ENCODE measurements around the gene ZNF619. TPM values are rescaled to one million over a fixed set of nuclear protein-coding genes. Genes with fewer than 3 reads are reported as not detected.

The ZNF619 gene
- total RNA-seq, 1 donor: 8.6 TPM

- no peak for DNase-seq (ENCODE audit: low read depth in 2 of 3, low spot score in 2 of 3)
Measured at GRCh38 chr3:40464339-40465110, 12.4 kb upstream of the ZNF619 start.

- no peak for DNase-seq (ENCODE audit: low read depth in 2 of 3, low spot score in 2 of 3)
Measured at GRCh38 chr3:40465111-40465407, 11.9 kb upstream of the ZNF619 start.

- DNase-seq (ENCODE audit: low read depth in 2 of 3, low spot score in 2 of 3): no peak
Measured at GRCh38 chr3:40465456-40465855, 11.5 kb upstream of the ZNF619 start.

- DNase-seq (ENCODE audit: low read depth in 2 of 3, low spot score in 2 of 3): no peak
Measured at GRCh38 chr3:40468018-40468417, 8.9 kb upstream of the ZNF619 start.

- no peak for DNase-seq (ENCODE audit: low read depth in 2 of 3, low spot score in 2 of 3)
Measured at GRCh38 chr3:40470701-40471100, 6.2 kb upstream of the ZNF619 start.

GRCh38 chr3:40477666-40478065 is 744 bp downstream of the ZNF619 start:
- DNase-seq (ENCODE audit: low read depth in 2 of 3, low spot score in 2 of 3): no peak

GRCh38 chr3:40487172-40487571 is 10.2 kb downstream of the ZNF619 start:
- no peak for DNase-seq (ENCODE audit: low read depth in 2 of 3, low spot score in 2 of 3)

GRCh38 chr3:40490916-40491315 is 14.0 kb downstream of the ZNF619 start:
- DNase-seq (ENCODE audit: low read depth in 2 of 3, low spot score in 2 of 3): no peak

- no peak for DNase-seq (ENCODE audit: low read depth in 2 of 3, low spot score in 2 of 3)
Measured at GRCh38 chr3:40494698-40495097, 17.8 kb downstream of the ZNF619 start.

- no peak for DNase-seq (ENCODE audit: low read depth in 2 of 3, low spot score in 2 of 3)
Measured at GRCh38 chr3:40497288-40497687, 20.4 kb downstream of the ZNF619 start.

- DNase-seq (ENCODE audit: low read depth in 2 of 3, low spot score in 2 of 3): no peak
Measured at GRCh38 chr3:40499952-40500351, 23.0 kb downstream of the ZNF619 start.

GRCh38 chr3:40502034-40502433 is 25.1 kb downstream of the ZNF619 start:
- no peak for DNase-seq (ENCODE audit: low read depth in 2 of 3, low spot score in 2 of 3)

- peak in 1 of 3 donors; percentile 11 for DNase-seq (ENCODE audit: low read depth in 2 of 3, low spot score in 2 of 3)
Measured at GRCh38 chr3:40504636-40505430, 27.9 kb downstream of the ZNF619 start.

GRCh38 chr3:40505599-40506462 is 28.9 kb downstream of the ZNF619 start, which contains the start of gene ZNF620:
ZNF620 (plus strand) TSS chr3:40506039; CDS start chr3:40506353, 314 bp downstream.
- DNase-seq (ENCODE audit: low read depth in 2 of 3, low spot score in 2 of 3): peak; percentile 14 to 89 (median 83)

- no peak for DNase-seq (ENCODE audit: low read depth in 2 of 3, low spot score in 2 of 3)
Measured at GRCh38 chr3:40511031-40511718, 34.3 kb downstream of the ZNF619 start.

- no peak for DNase-seq (ENCODE audit: low read depth in 2 of 3, low spot score in 2 of 3)
Measured at GRCh38 chr3:40516201-40516600, 39.3 kb downstream of the ZNF619 start.

GRCh38 chr3:40518067-40518466 is 41.1 kb downstream of the ZNF619 start:
- no peak for DNase-seq (ENCODE audit: low read depth in 2 of 3, low spot score in 2 of 3)

GRCh38 chr3:40518848-40519247 is 41.9 kb downstream of the ZNF619 start:
- no peak for DNase-seq (ENCODE audit: low read depth in 2 of 3, low spot score in 2 of 3)

- no peak for DNase-seq (ENCODE audit: low read depth in 2 of 3, low spot score in 2 of 3)
Measured at GRCh38 chr3:40521254-40521653, 44.3 kb downstream of the ZNF619 start.

GRCh38 chr3:40523781-40524180 is 46.9 kb downstream of the ZNF619 start:
- no peak for DNase-seq (ENCODE audit: low read depth in 2 of 3, low spot score in 2 of 3)

- DNase-seq (ENCODE audit: low read depth in 2 of 3, low spot score in 2 of 3): no peak
Measured at GRCh38 chr3:40524222-40524567, 47.3 kb downstream of the ZNF619 start.

All from hematopoietic multipotent progenitor cell (in vitro differentiated cells).